Fibroblast of skin of scalp (primary cell): Measurements from ENCODE around the gene CNOT6L.

ENCODE experiments used
- DNase-seq: peaks from one replicate; pipeline ENCODE4 v3.0.0-alpha.2; 2013

The CNOT6L gene

GRCh38 chr4:77712675-77713074, 106.5 kb downstream of the CNOT6L start:
- no peak for DNase-seq

GRCh38 chr4:77711469-77711868, 107.7 kb downstream of the CNOT6L start:
- DNase-seq: no peak

- no peak for DNase-seq
Observed at GRCh38 chr4:77710684-77711083, 108.5 kb downstream of the CNOT6L start.

GRCh38 chr4:77710059-77710458, 109.1 kb downstream of the CNOT6L start:
- DNase-seq: no peak

- DNase-seq: no peak
Observed at GRCh38 chr4:77706717-77707116, 112.5 kb downstream of the CNOT6L start.

- DNase-seq: no peak
Observed at GRCh38 chr4:77703666-77704065, 115.5 kb downstream of the CNOT6L start.

- no peak for DNase-seq
Observed at GRCh38 chr4:77701121-77701520, 118.0 kb downstream of the CNOT6L start.

GRCh38 chr4:77699731-77700210, 119.4 kb downstream of the CNOT6L start:
- DNase-seq: peak; percentile 83

GRCh38 chr4:77697860-77698590, 121.1 kb downstream of the CNOT6L start:
- DNase-seq: peak; percentile 67

GRCh38 chr4:77695774-77696173, 123.4 kb downstream of the CNOT6L start:
- peak; percentile 95 for DNase-seq

GRCh38 chr4:77692847-77693432, 126.2 kb downstream of the CNOT6L start:
- no peak for DNase-seq

- DNase-seq: no peak
Observed at GRCh38 chr4:77681792-77682191, 137.4 kb downstream of the CNOT6L start.

GRCh38 chr4:77676842-77677241, 142.3 kb downstream of the CNOT6L start:
- no peak for DNase-seq

GRCh38 chr4:77671051-77671450, 148.1 kb downstream of the CNOT6L start:
- DNase-seq: no peak

- no peak for DNase-seq
Observed at GRCh38 chr4:77669946-77670590, 149.1 kb downstream of the CNOT6L start.

- no peak for DNase-seq
Observed at GRCh38 chr4:77665381-77666069, 153.6 kb downstream of the CNOT6L start.
